Measurements from ENCODE around the gene OAS1.

Gene OAS1

GRCh38 chr12:112892856-112893255, 13.9 kb upstream of the OAS1 start:
- TF ChIP-seq, protein P1, sequence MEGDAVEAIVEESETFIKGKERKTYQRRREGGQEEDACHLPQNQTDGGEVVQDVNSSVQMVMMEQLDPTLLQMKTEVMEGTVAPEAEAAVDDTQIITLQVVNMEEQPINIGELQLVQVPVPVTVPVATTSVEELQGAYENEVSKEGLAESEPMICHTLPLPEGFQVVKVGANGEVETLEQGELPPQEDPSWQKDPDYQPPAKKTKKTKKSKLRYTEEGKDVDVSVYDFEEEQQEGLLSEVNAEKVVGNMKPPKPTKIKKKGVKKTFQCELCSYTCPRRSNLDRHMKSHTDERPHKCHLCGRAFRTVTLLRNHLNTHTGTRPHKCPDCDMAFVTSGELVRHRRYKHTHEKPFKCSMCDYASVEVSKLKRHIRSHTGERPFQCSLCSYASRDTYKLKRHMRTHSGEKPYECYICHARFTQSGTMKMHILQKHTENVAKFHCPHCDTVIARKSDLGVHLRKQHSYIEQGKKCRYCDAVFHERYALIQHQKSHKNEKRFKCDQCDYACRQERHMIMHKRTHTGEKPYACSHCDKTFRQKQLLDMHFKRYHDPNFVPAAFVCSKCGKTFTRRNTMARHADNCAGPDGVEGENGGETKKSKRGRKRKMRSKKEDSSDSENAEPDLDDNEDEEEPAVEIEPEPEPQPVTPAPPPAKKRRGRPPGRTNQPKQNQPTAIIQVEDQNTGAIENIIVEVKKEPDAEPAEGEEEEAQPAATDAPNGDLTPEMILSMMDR (conservative IDR thresholded peaks at IDR 0.05; ENCODE audit: low read depth): no peak
- no peak for DNase-seq (ENCODE audit: low spot score)
- CTCF ChIA-PET: no interaction called here
- no peak overlapping the region for H3K27ac ChIP-seq
- POLR2A ChIA-PET (ENCODE audit: low non-redundant PET): no interaction called here

DNA sequence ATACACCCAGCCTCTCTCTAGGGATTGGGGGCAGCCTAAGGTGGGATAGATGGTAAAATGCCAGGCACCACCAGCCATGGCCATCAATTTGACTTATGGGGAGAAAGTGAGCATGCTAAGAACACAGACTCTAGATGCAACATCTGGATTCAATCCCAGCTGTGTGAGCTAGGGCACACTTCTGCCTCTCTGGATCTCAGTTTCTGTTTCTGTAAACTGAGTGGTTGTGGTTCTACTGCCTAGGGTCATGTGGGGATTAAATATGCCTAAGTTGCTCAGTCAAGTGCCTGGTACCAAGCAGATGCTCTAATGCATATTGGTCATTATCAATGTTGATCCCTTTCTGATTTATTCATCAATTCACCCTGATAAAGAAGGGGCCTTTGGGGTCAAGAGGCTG, 12.6 kb upstream of the OAS1 start:
- H3K27ac ChIP-seq: no peak overlapping the region
- TF ChIP-seq, protein P1 (conservative IDR thresholded peaks at IDR 0.05; ENCODE audit: low read depth): no peak
- CTCF ChIA-PET: no interaction called here
- POLR2A ChIA-PET (ENCODE audit: low non-redundant PET): interaction anchor here (0.6 kb wide), 1 partner anchor 36 kb away, joined by 3 read pairs; no protein-coding TSS in a partner anchor
- DNase-seq (ENCODE audit: low spot score): no peak

DNA sequence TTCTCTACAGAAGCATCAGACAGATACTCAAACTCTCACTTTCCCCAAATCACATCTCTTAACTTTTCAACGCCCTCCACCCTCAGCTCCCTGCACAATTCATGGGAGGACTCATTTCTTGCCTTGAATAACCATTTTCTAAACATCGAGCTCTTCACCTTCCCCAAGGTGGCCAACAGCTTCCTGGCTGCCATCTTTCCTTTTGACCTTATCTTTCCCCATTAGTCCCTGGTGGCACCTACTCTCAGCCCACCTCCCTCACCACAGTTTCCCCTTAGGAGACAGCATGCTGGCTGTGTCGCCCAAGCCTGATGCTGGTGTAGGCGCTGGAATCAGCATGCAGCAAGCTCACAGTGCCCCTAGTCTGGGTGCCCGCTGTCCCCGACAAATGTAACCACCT, 8.4 kb upstream of the OAS1 start:
- no peak for DNase-seq (ENCODE audit: low spot score)
- CTCF ChIA-PET: interaction anchor here (0.6 kb wide), 1 partner anchor 138 kb away, joined by 4 read pairs; no protein-coding TSS in a partner anchor
- POLR2A ChIA-PET (ENCODE audit: low non-redundant PET): no interaction called here
- TF ChIP-seq, protein P1 (conservative IDR thresholded peaks at IDR 0.05; ENCODE audit: low read depth): no peak
- H3K27ac ChIP-seq: no peak overlapping the region

DNA sequence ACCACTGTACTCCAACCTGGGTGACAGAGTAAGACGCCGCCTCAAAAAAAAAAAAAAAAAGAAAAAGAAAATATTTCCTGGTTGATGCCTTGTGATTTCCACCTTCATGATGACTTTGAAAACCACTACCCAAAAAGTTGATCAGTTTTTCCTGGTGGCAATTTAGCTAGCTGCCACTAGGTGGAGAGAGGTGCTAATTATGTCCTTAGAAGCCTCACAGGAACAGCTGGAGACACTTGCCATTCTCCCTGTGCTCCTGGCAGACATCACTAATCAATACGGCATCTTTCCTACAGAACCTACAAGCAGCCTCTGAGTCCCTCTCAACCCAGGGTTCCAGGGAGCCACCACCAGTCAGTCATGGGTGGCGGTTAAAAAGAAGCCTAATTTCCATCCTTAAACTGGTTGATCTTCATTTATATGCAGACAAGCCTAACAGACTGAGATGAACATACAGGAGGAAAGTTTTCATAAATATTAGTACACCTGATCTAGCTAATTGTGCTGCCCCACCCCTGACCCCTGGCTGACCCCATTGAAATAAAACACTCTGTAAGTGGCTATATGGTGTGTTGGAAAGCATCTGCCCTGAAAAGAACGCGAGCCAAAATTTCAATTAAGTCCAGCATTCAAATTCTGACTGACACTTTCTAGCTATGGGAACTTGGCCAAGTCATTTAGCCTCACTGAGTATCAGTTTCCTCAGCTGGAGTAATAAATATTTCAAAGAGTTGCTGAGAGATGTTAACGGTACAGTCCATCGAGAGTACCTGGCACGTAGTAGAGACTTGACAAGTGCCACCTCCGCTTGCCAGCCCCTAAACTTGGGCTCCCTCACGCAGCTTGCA, 6.2 kb upstream of the OAS1 start:
- peak; percentile 64 for DNase-seq (ENCODE audit: low spot score)
- no peak overlapping the region for H3K27ac ChIP-seq
- TF ChIP-seq, protein P1 (conservative IDR thresholded peaks at IDR 0.05; ENCODE audit: low read depth): peak; percentile 75
- ChIA-PET CTCF (interaction anchor here (0.6 to 1.1 kb wide), 10 partner anchors 11 to 383 kb away, joined by 3 to 7 read pairs (median 4); partner anchors contain the start of gene OAS3), POLR2A (ENCODE audit: low non-redundant PET) (interaction anchor here (0.6 to 1.4 kb wide), 3 partner anchors 37 to 93 kb away, joined by 3 to 5 read pairs (median 4); partner anchors contain the start of gene OAS3)

DNA sequence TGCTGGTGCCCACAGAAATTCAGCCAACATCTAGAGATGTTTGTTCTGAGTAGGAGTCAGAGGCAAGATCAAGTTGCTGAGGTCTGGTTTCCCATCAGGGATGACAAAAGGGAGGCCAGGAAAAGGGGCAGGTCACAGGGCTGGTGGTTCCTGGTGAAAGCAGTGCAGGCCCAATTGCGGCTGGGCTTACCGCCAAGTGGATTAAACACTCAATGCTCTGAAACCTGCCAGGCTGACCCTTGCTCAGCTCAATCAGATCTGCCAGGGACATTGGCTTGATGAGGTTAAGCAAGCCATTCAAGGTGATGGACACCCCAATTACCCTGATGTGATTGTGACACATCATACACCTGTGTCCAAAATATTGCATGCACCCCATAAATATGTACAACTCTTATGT, 5.5 kb upstream of the OAS1 start:
- ChIA-PET CTCF (interaction anchor here (0.6 to 1.1 kb wide), 3 partner anchors 12 to 276 kb away, joined by 3 read pairs; no protein-coding TSS in a partner anchor), POLR2A (ENCODE audit: low non-redundant PET) (interaction anchor here (0.6 kb wide), 1 partner anchor 72 kb away, joined by 5 read pairs; no protein-coding TSS in a partner anchor)

DNA sequence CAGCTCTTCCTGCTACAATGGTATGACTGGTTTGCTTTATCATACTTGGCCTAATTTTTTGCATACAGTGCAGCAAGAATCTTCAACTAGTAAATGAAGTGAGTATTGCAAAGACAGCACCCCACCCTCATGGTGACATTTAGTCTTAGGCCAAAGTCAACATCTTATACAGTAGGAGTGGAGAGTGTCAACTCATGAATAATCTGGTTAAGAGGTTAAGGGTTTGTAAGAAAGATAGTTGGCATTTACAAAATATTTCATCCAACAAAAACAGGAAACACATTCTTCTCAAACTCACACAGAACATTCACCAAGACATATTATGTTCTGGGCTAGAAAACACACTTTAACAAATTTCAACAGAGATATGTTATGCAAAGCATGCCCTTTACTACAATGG, 2.2 kb upstream of the OAS1 start:
- ChIA-PET CTCF (no interaction called here), POLR2A (ENCODE audit: low non-redundant PET) (no interaction called here)
- peak overlapping the region; percentile 69 for H3K27ac ChIP-seq
- TF ChIP-seq, protein P1 (conservative IDR thresholded peaks at IDR 0.05; ENCODE audit: low read depth): no peak
- DNase-seq (ENCODE audit: low spot score): no peak

More for the DNA sequence above, 5.5 kb upstream of the OAS1 start:
- no peak overlapping the region for H3K27ac ChIP-seq
- TF ChIP-seq, protein P1 (conservative IDR thresholded peaks at IDR 0.05; ENCODE audit: low read depth): no peak
- no peak for DNase-seq (ENCODE audit: low spot score)
